ENCODE data around the gene SCG5. TPM values are rescaled to one million over a fixed set of nuclear protein-coding genes. Genes with fewer than 3 reads are reported as not detected.

Gene SCG5
- total and polyA plus RNA-seq, 2 donors (not counting 1 experiment from before 2014, with no cell fraction given) = 0.18 TPM; not detected in 1

GRCh38 chr15:32670623-32671022 is 29.1 kb downstream of the SCG5 start:
- no peak for DNase-seq
- Mint-ChIP-seq H3K9me3 (ENCODE audit: insufficient read depth) (no peaks in the 10 kb centered on the region), H3K4me3 (no peak overlapping the region), H3K27ac (no peak overlapping the region), H3K27me3 (no peaks in the 10 kb centered on the region), H3K4me1 (no peaks in the 10 kb centered on the region)
- Histone ChIP-seq H3K4me2 (replicated peaks; ENCODE audit: low read depth, low read length, poor library complexity, severe bottlenecking) (no peak overlapping the region), H3K4me3 (ENCODE audit: control extremely low read depth in 1 of 5, extremely low read depth in 1 of 5, insufficient read depth in 1 of 5, low read depth in 2 of 5, low read length in 4 of 5) (no peak overlapping the region), H4K20me1 (ENCODE audit: control insufficient read depth, insufficient read depth, low read length, poor library complexity, severe bottlenecking) (no peaks in the 10 kb centered on the region), H3K27ac (ENCODE audit: low read length in 2 of 2) (no peak overlapping the region), H3K9ac (ENCODE audit: low read length) (no peak overlapping the region), H3K79me2 (ENCODE audit: control insufficient read depth, insufficient read depth, low read length) (no peaks in the 10 kb centered on the region), H2AFZ (ENCODE audit: insufficient read depth, low read depth, low read length, poor library complexity, severe bottlenecking) (no peak overlapping the region), H3K36me3 (replicated peaks in 1 of 2; ENCODE audit: control extremely low read depth in 1 of 2, control insufficient read depth in 1 of 2, extremely low read depth in 1 of 2, insufficient read depth in 2 of 2, low read length in 1 of 2) (no peaks in the 10 kb centered on the region), H3K9me3 (ENCODE audit: control extremely low read depth in 1 of 3, control insufficient read depth in 2 of 3, insufficient read depth in 1 of 3, low read length in 2 of 3) (no peaks in the 10 kb centered on the region), H3K4me1 (ENCODE audit: control insufficient read depth in 2 of 2, insufficient read depth in 2 of 2, low read length in 2 of 2) (no peaks in the 10 kb centered on the region), H3K27me3 (replicated peaks in 1 of 4; ENCODE audit: control extremely low read depth in 1 of 4, control insufficient read depth in 3 of 4, insufficient read depth in 4 of 4, low read length in 3 of 4) (no peaks in the 10 kb centered on the region)
- TF ChIP-seq CTCF (IDR thresholded peaks at IDR 0.05) (no peak), EZH2 (IDR thresholded peaks at IDR 0.05; ENCODE audit: borderline replicate concordance, insufficient read depth, low read depth, low read length, poor library complexity, severe bottlenecking) (no peak)
- ATAC-seq (ENCODE audit: low read depth) = no peak
- no CpG with 5 or more reads among the region's 3 CpGs for WGBS (ENCODE audit: insufficient coverage)
- ChIA-PET CTCF (no interaction called here), POLR2A (no interaction called here)
- intact Hi-C loops (cut with micrococcal nuclease) = no loop called here

- DNase-seq = no peak
- Histone ChIP-seq H3K9ac (ENCODE audit: low read length) (no peak overlapping the region), H3K4me2 (replicated peaks; ENCODE audit: low read depth, low read length, poor library complexity, severe bottlenecking) (no peak overlapping the region), H4K20me1 (ENCODE audit: control insufficient read depth, insufficient read depth, low read length, poor library complexity, severe bottlenecking) (no peaks in the 10 kb centered on the region), H3K4me3 (ENCODE audit: control extremely low read depth in 1 of 5, extremely low read depth in 1 of 5, insufficient read depth in 1 of 5, low read depth in 2 of 5, low read length in 4 of 5) (no peak overlapping the region), H3K27me3 (replicated peaks in 1 of 4; ENCODE audit: control extremely low read depth in 1 of 4, control insufficient read depth in 3 of 4, insufficient read depth in 4 of 4, low read length in 3 of 4) (no peaks in the 10 kb centered on the region), H3K9me3 (ENCODE audit: control extremely low read depth in 1 of 3, control insufficient read depth in 2 of 3, insufficient read depth in 1 of 3, low read length in 2 of 3) (no peaks in the 10 kb centered on the region), H3K4me1 (ENCODE audit: control insufficient read depth in 2 of 2, insufficient read depth in 2 of 2, low read length in 2 of 2) (no peaks in the 10 kb centered on the region), H3K36me3 (replicated peaks in 1 of 2; ENCODE audit: control extremely low read depth in 1 of 2, control insufficient read depth in 1 of 2, extremely low read depth in 1 of 2, insufficient read depth in 2 of 2, low read length in 1 of 2) (no peaks in the 10 kb centered on the region), H3K27ac (ENCODE audit: low read length in 2 of 2) (no peak overlapping the region), H2AFZ (ENCODE audit: insufficient read depth, low read depth, low read length, poor library complexity, severe bottlenecking) (no peak overlapping the region), H3K79me2 (ENCODE audit: control insufficient read depth, insufficient read depth, low read length) (no peaks in the 10 kb centered on the region)
- Mint-ChIP-seq H3K4me3 (no peak overlapping the region), H3K4me1 (no peaks in the 10 kb centered on the region), H3K27ac (no peak overlapping the region), H3K27me3 (no peaks in the 10 kb centered on the region), H3K9me3 (ENCODE audit: insufficient read depth) (no peaks in the 10 kb centered on the region)
- no peak for ATAC-seq (ENCODE audit: low read depth)
- intact Hi-C loops (cut with micrococcal nuclease) = no loop called here
- ChIA-PET POLR2A (no interaction called here), CTCF (no interaction called here)
- no peak for TF ChIP-seq EZH2 (IDR thresholded peaks at IDR 0.05; ENCODE audit: borderline replicate concordance, insufficient read depth, low read depth, low read length, poor library complexity, severe bottlenecking)
- no peak for TF ChIP-seq CTCF (IDR thresholded peaks at IDR 0.05)
- 90% methylated on average over 26 of the region's 29 CpGs for WGBS (ENCODE audit: insufficient coverage)
Measured at GRCh38 chr15:32671339-32672325, 30.1 kb downstream of the SCG5 start.
